GM21737 (cell line): Measurements from ENCODE around the gene HOXB13.

Experiments
- ATAC-seq: cut with Tn5 transposase; IDR thresholded peaks from one replicate; pipeline ENCODE4 v1.9.1; 2021; ENCODE audit warnings: mild to moderate bottlenecking, moderate library complexity; ENCODE audit not compliant: unreplicated experiment

Gene HOXB13

GRCh38 chr17:48715496-48716399 is 12.8 kb downstream of the HOXB13 start:
- no peak for ATAC-seq

- ATAC-seq, result no peak
Observed at GRCh38 chr17:48711128-48711527, 17.4 kb downstream of the HOXB13 start.

- ATAC-seq, result no peak
Observed at GRCh38 chr17:48704361-48705248, 23.9 kb downstream of the HOXB13 start.

- no peak for ATAC-seq
Observed at GRCh38 chr17:48701864-48702532, 26.6 kb downstream of the HOXB13 start.

- no peak for ATAC-seq
Observed at GRCh38 chr17:48693178-48693577, 35.4 kb downstream of the HOXB13 start.

GRCh38 chr17:48692049-48692448 is 36.5 kb downstream of the HOXB13 start:
- no peak for ATAC-seq

GRCh38 chr17:48690655-48691054 is 37.9 kb downstream of the HOXB13 start:
- ATAC-seq, result no peak

- no peak for ATAC-seq
Observed at GRCh38 chr17:48681609-48682008, 46.9 kb downstream of the HOXB13 start.

GRCh38 chr17:48679385-48680096 is 49.0 kb downstream of the HOXB13 start:
- ATAC-seq, result no peak

- ATAC-seq, result no peak
Observed at GRCh38 chr17:48678141-48678971, 50.2 kb downstream of the HOXB13 start.

GRCh38 chr17:48676963-48677558 is 51.5 kb downstream of the HOXB13 start:
- no peak for ATAC-seq
